HepG2 (cell line): ENCODE data around the gene DENND4C. TPM values are rescaled to one million over a fixed set of nuclear protein-coding genes. Genes with fewer than 3 reads are reported as not detected.
A peak's percentile ranks its signal among the peaks of the same experiment; 100 is the strongest.

Experiments used
- ASH2L ChIP-seq: fragments of 300-600, 200-600 bp; sonication (generic); IDR thresholded peaks from 2 replicates; pipeline ENCODE4 v1.7.0; 2017; ENCODE audit warnings: low read depth, mild to moderate bottlenecking, moderate library complexity, mixed read lengths, low read length; ENCODE audit not compliant: insufficient read length
- FOXJ3 ChIP-seq: sonication (generic); formaldehyde crosslinking; IDR thresholded peaks from 2 replicates; pipeline ENCODE4 v1.4.0; 2020; ENCODE audit warnings: missing genetic modification reagents, mild to moderate bottlenecking, borderline replicate concordance
- SMARCE1 ChIP-seq: fragments of 450-650 bp; IDR thresholded peaks from 2 replicates; pipeline ENCODE4 v1.6.1; 2017; ENCODE audit warnings: borderline replicate concordance
- YEATS2 ChIP-seq: sonication (generic); formaldehyde crosslinking; IDR thresholded peaks from 2 replicates; pipeline ENCODE4 v1.4.0; 2020; ENCODE audit warnings: missing genetic modification reagents, borderline replicate concordance
- ZNF501 ChIP-seq: sonication (generic); formaldehyde crosslinking; IDR thresholded peaks from 2 replicates; pipeline ENCODE4 v1.5.1; 2020; ENCODE audit warnings: mild to moderate bottlenecking, moderate library complexity, missing genetic modification reagents
- polyA plus RNA-seq, 8 experiments: library from polyadenylated mRNA; depleted of rRNA in 3 of 8; stranded (reverse) in 7 of 8; unstranded in 1 of 8; fragments of >200 nt; fragmentation: Illumina TruSeq in 4 of 8; extraction: Trizol in 4 of 8; gene quantifications; 2 replicates each; pipeline versions ENCODE4 v1.2.1 to v1.2.3, GENCODE V29; 2011 to 2016; ENCODE audit warnings: low read depth in 4 of 8, missing spikeins in 1 of 8, mixed read lengths in 1 of 8; ENCODE audit not compliant: insufficient read depth in 1 of 8
- total RNA-seq, 5 experiments: library from RNA; depleted of rRNA; stranded (reverse); fragments of >200 nt; fragmentation: Illumina TruSeq; extraction: Trizol; gene quantifications; 2 replicates each; pipeline ENCODE4 v1.2.3, GENCODE V29; 2016; ENCODE audit warnings: low read depth in 1 of 5
- TF ChIP-seq, protein P1 (sequence below), 2 experiments: IDR thresholded peaks; 2 replicates each; pipeline ENCODE4 v1.6.1; 2011 to 2012; ENCODE audit warnings: low read length in 2 of 2, borderline replicate concordance in 1 of 2, low read depth in 1 of 2, mild to moderate bottlenecking in 1 of 2, moderate library complexity in 1 of 2
- TF ChIP-seq, protein P2 (sequence below): sonication (generic); formaldehyde crosslinking; IDR thresholded peaks from 2 replicates; pipeline ENCODE4 v1.4.0; 2020; ENCODE audit warnings: mild to moderate bottlenecking, missing genetic modification reagents
- TF ChIP-seq, protein P3 (sequence below): sonication (generic); formaldehyde crosslinking; IDR thresholded peaks from 2 replicates; pipeline ENCODE4 v1.5.1; 2020; ENCODE audit warnings: mild to moderate bottlenecking, missing genetic modification reagents, borderline replicate concordance

DENND4C gene
- total and polyA plus RNA-seq, 2 of the 13 experiments (the other 11 are each of a cell fraction or from before 2014, with no cell fraction given): 19.1 to 27.2 TPM

DNA sequence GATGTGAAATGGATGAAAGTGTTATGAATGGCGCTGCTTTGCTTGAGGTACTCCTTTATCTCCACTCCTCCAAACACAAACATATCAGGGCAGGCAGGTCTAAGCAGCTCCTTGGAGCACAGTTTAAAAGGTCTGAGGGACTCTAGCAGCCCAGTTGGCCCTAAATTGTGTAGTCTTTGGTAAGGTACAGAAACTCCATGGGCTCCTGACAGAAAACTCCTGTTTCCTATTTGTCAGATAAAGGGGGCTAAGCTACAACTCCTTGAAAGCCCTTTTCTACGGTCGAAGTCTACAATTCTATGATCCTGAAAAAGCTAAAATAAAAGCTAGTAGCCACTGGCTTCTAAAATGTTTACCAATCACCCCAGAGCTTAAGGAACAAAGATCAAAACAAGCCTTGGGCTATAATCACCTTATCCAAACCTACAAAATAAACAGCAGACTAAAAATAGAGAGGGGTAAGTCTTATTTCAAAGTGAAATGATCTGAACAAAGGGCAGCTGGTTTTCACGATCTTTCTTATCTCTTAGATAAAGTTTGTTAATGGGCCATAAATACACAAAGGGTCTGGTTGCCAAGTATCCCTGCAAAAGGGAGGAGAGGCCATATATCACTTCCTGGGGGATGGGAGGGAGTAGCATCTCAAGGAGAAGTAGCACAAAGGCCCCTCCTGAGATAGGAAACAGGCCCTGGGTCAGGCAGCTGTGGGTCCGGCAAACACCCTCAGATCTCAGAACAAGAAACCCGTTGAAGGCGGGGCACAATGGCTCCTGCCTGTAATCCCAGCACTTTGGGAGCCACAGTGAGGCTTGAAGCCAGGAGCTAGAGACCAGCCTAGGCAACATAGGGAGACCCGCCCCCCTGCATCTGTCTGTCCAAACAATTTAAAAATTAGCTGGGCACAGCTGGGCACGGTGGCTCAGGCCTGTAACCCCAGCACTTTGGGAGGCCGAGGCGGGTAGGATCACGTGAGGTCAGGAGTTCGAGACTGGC, 28.3 kb upstream of the DENND4C start (continued):
- TF ChIP-seq, protein P1, sequence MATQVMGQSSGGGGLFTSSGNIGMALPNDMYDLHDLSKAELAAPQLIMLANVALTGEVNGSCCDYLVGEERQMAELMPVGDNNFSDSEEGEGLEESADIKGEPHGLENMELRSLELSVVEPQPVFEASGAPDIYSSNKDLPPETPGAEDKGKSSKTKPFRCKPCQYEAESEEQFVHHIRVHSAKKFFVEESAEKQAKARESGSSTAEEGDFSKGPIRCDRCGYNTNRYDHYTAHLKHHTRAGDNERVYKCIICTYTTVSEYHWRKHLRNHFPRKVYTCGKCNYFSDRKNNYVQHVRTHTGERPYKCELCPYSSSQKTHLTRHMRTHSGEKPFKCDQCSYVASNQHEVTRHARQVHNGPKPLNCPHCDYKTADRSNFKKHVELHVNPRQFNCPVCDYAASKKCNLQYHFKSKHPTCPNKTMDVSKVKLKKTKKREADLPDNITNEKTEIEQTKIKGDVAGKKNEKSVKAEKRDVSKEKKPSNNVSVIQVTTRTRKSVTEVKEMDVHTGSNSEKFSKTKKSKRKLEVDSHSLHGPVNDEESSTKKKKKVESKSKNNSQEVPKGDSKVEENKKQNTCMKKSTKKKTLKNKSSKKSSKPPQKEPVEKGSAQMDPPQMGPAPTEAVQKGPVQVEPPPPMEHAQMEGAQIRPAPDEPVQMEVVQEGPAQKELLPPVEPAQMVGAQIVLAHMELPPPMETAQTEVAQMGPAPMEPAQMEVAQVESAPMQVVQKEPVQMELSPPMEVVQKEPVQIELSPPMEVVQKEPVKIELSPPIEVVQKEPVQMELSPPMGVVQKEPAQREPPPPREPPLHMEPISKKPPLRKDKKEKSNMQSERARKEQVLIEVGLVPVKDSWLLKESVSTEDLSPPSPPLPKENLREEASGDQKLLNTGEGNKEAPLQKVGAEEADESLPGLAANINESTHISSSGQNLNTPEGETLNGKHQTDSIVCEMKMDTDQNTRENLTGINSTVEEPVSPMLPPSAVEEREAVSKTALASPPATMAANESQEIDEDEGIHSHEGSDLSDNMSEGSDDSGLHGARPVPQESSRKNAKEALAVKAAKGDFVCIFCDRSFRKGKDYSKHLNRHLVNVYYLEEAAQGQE (IDR thresholded peaks at IDR 0.05; ENCODE audit: borderline replicate concordance in 1 of 2, low read depth in 1 of 2, low read length in 2 of 2): 0 out of 4 replicates have a peak, but pooled peaks of 1 of the 2 experiments have one; percentile 24
- TF ChIP-seq SMARCE1 (no peak), FOXJ3 (CRISPR knock-in tag) (peak; percentile 98), ASH2L (peak; percentile 96), ZNF501 (CRISPR knock-in tag) (0 out of 2 replicates have a peak, but pooled peaks have one; percentile 26), YEATS2 (CRISPR knock-in tag) (peak; percentile 16; the same call in 1 of the 2 replicates)
- TF ChIP-seq, protein P2, sequence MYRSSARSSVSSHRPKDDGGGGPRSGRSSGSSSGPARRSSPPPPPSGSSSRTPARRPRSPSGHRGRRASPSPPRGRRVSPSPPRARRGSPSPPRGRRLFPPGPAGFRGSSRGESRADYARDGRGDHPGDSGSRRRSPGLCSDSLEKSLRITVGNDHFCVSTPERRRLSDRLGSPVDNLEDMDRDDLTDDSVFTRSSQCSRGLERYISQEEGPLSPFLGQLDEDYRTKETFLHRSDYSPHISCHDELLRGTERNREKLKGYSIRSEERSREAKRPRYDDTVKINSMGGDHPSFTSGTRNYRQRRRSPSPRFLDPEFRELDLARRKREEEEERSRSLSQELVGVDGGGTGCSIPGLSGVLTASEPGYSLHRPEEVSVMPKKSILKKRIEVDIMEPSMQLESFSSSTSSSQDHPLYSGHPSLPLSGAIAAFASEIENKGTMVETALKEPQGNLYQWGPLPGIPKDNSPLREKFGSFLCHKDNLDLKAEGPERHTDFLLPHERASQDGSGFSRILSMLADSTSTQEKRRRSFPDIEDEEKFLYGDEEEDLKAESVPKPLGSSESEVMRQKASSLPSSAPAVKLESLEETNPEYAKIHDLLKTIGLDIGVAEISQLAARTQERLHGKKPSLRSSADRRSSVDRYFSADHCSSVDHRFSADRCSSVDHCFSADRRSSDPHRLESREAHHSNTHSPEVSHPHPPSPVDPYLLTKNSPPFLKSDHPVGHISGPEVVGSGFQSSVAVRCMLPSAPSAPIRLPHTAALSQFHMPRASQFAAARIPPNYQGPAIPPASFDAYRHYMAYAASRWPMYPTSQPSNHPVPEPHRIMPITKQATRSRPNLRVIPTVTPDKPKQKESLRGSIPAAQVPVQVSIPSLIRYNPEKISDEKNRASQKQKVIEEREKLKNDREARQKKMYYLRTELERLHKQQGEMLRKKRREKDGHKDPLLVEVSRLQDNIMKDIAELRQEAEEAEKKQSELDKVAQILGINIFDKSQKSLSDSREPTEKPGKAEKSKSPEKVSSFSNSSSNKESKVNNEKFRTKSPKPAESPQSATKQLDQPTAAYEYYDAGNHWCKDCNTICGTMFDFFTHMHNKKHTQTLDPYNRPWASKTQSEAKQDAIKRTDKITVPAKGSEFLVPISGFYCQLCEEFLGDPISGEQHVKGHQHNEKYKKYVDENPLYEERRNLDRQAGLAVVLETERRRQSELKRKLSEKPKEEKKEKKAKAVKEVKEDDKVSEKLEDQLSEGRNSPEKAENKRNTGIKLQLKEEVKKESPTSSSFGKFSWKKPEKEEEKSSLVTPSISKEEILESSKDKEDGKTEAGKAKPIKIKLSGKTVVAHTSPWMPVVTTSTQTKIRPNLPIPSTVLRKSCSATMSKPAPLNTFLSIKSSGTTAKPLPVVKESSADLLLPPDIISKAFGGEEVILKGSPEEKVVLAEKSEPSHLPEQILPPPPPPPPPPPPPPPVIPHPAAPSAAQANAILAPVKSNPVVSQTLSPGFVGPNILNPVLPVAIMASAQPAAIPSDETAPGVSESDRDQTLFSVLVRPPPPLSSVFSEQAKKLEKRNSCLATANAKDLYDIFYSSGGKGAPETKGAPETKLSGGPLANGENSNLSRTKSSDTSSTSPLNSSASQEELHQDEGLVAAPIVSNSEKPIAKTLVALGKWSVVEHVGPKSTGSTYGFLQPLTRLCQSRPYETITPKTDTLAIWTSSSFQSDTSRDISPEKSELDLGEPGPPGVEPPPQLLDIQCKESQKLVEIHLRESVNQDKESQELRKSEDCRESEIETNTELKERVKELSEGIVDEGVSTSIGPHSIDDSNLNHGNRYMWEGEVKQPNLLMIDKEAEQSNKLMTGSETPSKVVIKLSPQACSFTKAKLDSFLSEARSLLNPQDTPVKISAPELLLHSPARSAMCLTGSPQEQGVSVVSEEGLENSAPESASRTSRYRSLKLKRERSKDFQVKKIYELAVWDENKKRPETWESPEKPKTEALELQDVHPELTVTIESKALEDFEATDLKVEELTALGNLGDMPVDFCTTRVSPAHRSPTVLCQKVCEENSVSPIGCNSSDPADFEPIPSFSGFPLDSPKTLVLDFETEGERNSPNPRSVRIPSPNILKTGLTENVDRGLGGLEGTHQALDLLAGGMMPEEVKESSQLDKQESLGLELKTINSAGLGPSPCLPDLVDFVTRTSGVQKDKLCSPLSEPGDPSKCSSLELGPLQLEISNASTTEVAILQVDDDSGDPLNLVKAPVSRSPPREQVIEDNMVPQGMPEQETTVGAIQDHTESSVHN (CRISPR knock-in tag): no peak
- TF ChIP-seq, protein P3, sequence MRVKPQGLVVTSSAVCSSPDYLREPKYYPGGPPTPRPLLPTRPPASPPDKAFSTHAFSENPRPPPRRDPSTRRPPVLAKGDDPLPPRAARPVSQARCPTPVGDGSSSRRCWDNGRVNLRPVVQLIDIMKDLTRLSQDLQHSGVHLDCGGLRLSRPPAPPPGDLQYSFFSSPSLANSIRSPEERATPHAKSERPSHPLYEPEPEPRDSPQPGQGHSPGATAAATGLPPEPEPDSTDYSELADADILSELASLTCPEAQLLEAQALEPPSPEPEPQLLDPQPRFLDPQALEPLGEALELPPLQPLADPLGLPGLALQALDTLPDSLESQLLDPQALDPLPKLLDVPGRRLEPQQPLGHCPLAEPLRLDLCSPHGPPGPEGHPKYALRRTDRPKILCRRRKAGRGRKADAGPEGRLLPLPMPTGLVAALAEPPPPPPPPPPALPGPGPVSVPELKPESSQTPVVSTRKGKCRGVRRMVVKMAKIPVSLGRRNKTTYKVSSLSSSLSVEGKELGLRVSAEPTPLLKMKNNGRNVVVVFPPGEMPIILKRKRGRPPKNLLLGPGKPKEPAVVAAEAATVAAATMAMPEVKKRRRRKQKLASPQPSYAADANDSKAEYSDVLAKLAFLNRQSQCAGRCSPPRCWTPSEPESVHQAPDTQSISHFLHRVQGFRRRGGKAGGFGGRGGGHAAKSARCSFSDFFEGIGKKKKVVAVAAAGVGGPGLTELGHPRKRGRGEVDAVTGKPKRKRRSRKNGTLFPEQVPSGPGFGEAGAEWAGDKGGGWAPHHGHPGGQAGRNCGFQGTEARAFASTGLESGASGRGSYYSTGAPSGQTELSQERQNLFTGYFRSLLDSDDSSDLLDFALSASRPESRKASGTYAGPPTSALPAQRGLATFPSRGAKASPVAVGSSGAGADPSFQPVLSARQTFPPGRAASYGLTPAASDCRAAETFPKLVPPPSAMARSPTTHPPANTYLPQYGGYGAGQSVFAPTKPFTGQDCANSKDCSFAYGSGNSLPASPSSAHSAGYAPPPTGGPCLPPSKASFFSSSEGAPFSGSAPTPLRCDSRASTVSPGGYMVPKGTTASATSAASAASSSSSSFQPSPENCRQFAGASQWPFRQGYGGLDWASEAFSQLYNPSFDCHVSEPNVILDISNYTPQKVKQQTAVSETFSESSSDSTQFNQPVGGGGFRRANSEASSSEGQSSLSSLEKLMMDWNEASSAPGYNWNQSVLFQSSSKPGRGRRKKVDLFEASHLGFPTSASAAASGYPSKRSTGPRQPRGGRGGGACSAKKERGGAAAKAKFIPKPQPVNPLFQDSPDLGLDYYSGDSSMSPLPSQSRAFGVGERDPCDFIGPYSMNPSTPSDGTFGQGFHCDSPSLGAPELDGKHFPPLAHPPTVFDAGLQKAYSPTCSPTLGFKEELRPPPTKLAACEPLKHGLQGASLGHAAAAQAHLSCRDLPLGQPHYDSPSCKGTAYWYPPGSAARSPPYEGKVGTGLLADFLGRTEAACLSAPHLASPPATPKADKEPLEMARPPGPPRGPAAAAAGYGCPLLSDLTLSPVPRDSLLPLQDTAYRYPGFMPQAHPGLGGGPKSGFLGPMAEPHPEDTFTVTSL (CRISPR knock-in tag): peak; percentile 68; the same call in 1 of the 2 replicates
